Hepatocyte (in vitro differentiated cells): ENCODE data around the gene RELT.

Experiments
- EZH2 ChIP-seq: fragments of 200-600 bp; sonication (generic); IDR thresholded peaks from 2 replicates; pipeline ENCODE4 v1.6.1; 2016; ENCODE audit warnings: antibody characterized with exemption, mild to moderate bottlenecking, borderline replicate concordance
- EZH2phosphoT487 ChIP-seq: fragments of 200-600 bp; sonication (generic); IDR thresholded peaks from one replicate; pipeline ENCODE4 v1.6.1; 2018; ENCODE audit warnings: antibody characterized with exemption, mild to moderate bottlenecking, low read depth, moderate library complexity; ENCODE audit not compliant: unreplicated experiment, severe bottlenecking
- TF ChIP-seq, protein P1 (sequence below): fragments of 200-600 bp; sonication (generic); IDR thresholded peaks from 2 replicates; pipeline ENCODE4 v1.5.1; 2016; ENCODE audit warnings: antibody characterized with exemption, mild to moderate bottlenecking; ENCODE audit not compliant: poor library complexity

- TF ChIP-seq, protein P1, sequence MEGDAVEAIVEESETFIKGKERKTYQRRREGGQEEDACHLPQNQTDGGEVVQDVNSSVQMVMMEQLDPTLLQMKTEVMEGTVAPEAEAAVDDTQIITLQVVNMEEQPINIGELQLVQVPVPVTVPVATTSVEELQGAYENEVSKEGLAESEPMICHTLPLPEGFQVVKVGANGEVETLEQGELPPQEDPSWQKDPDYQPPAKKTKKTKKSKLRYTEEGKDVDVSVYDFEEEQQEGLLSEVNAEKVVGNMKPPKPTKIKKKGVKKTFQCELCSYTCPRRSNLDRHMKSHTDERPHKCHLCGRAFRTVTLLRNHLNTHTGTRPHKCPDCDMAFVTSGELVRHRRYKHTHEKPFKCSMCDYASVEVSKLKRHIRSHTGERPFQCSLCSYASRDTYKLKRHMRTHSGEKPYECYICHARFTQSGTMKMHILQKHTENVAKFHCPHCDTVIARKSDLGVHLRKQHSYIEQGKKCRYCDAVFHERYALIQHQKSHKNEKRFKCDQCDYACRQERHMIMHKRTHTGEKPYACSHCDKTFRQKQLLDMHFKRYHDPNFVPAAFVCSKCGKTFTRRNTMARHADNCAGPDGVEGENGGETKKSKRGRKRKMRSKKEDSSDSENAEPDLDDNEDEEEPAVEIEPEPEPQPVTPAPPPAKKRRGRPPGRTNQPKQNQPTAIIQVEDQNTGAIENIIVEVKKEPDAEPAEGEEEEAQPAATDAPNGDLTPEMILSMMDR = no peak
- TF ChIP-seq EZH2 (no peak), EZH2phosphoT487 (no peak)
Observed at GRCh38 chr11:73376803-73377629, 817 bp downstream of the RELT start.
